Keratinocyte (primary cell): Measurements from ENCODE around the gene WASF2. TPM values are rescaled to one million over a fixed set of nuclear protein-coding genes. Genes with fewer than 3 reads are reported as not detected.

Source experiments
- DNase-seq: peaks from one replicate; pipeline ENCODE4 v3.0.0-alpha.2; 2011; ENCODE audit warnings: low read depth, missing footprints, low spot score
- FAIRE-seq: peaks from 2 replicates; lab custom pipeline; 2011; peaks lifted over from hg19 to GRCh38; lab: Jason Lieb, UNC
- H2AFZ ChIP-seq: 2 replicates; pipeline ENCODE4 v1.6.0; 2012; ENCODE audit warnings: low read length, control low read depth, inconsistent platforms; ENCODE audit not compliant: control insufficient read depth
- H3K27ac ChIP-seq: 2 replicates; pipeline ENCODE4 v1.5.1; 2011; ENCODE audit warnings: low read length; ENCODE audit not compliant: control insufficient read depth, insufficient read depth
- H3K27me3 ChIP-seq: 3 replicates; pipeline ENCODE4 v1.6.0; 2011; ENCODE audit warnings: low read length; ENCODE audit not compliant: control insufficient read depth, insufficient read depth; ENCODE audit errors: extremely low read depth
- H3K36me3 ChIP-seq, 2 experiments: 2 replicates in 1 of 2; 3 replicates in 1 of 2; pipeline ENCODE4 v1.5.1; 2011; ENCODE audit warnings: low read length in 2 of 2, mild to moderate bottlenecking in 1 of 2; ENCODE audit not compliant: control insufficient read depth in 2 of 2, insufficient read depth in 2 of 2; ENCODE audit errors: extremely low read depth in 1 of 2
- H3K4me1 ChIP-seq: 3 replicates; pipeline ENCODE4 v1.5.1; 2011; ENCODE audit warnings: low read length; ENCODE audit not compliant: control insufficient read depth, insufficient read depth; ENCODE audit errors: extremely low read depth
- H3K4me2 ChIP-seq: 3 replicates; pipeline ENCODE4 v1.6.0; 2011; ENCODE audit warnings: low read depth, low read length; ENCODE audit not compliant: control insufficient read depth, insufficient read depth; ENCODE audit errors: extremely low read depth
- H3K4me3 ChIP-seq, 3 experiments: fragments of 200-600 bp in 1 of 3; sonication (generic) in 1 of 3; 2 replicates in 2 of 3; 3 replicates in 1 of 3; pipeline ENCODE4 v1.5.1; 2011 to 2016; ENCODE audit warnings: low read length in 3 of 3, mild to moderate bottlenecking in 3 of 3, control low read depth in 2 of 3, inconsistent platforms in 1 of 3, low read depth in 1 of 3, mixed read lengths in 1 of 3, mixed run types in 1 of 3, moderate library complexity in 1 of 3; ENCODE audit not compliant: control insufficient read depth in 2 of 3, insufficient read depth in 2 of 3; ENCODE audit errors: extremely low read depth in 1 of 3
- H3K79me2 ChIP-seq: 2 replicates; pipeline ENCODE4 v1.6.0; 2012; ENCODE audit warnings: low read length; ENCODE audit not compliant: control insufficient read depth, insufficient read depth
- H3K9ac ChIP-seq: 3 replicates; pipeline ENCODE4 v1.6.0; 2011; ENCODE audit warnings: low read length; ENCODE audit not compliant: control insufficient read depth, insufficient read depth; ENCODE audit errors: extremely low read depth
- H3K9me1 ChIP-seq: 3 replicates; pipeline ENCODE4 v1.6.0; 2011; ENCODE audit warnings: low read length; ENCODE audit not compliant: control insufficient read depth, insufficient read depth; ENCODE audit errors: extremely low read depth
- H3K9me3 ChIP-seq: 2 replicates; pipeline ENCODE4 v1.5.1; 2012; ENCODE audit warnings: low read depth, low read length; ENCODE audit not compliant: control insufficient read depth
- H4K20me1 ChIP-seq: 3 replicates; pipeline ENCODE4 v1.6.0; 2011; ENCODE audit warnings: low read length; ENCODE audit not compliant: control insufficient read depth, insufficient read depth; ENCODE audit errors: extremely low read depth
- EZH2 ChIP-seq: IDR thresholded peaks from one replicate; pipeline ENCODE4 v1.6.1; 2012; ENCODE audit warnings: inconsistent platforms, mild to moderate bottlenecking, low read length, moderate library complexity
- dilution Hi-C: fragments of 300-500 bp; cut with MboI; formaldehyde crosslinking; loops from one replicate; pipeline ENCODE4 v1.7.0; 2020; ENCODE audit warnings: low sequenced_read_pairs; ENCODE audit not compliant: extremely low pct_ligation_motif_present
- polyA plus RNA-seq, 5 experiments: library from polyadenylated mRNA; depleted of rRNA in 3 of 5; stranded (reverse) in 3 of 5; stranded (forward) in 1 of 5; unstranded in 1 of 5; fragments of >200 nt; gene quantifications; 1 replicate in 1 of 5; 2 replicates in 3 of 5; 3 replicates in 1 of 5; pipeline versions ENCODE4 v1.2.1 to v1.2.3, GENCODE V29; 2011 to 2012; ENCODE audit warnings: missing spikeins in 2 of 5, low read depth in 1 of 5, low replicate concordance in 1 of 5
- TF ChIP-seq, protein P1 (sequence below), 3 experiments: IDR thresholded peaks in 1 of 3; conservative IDR thresholded peaks in 1 of 3; optimal IDR thresholded peaks in 1 of 3; 2 replicates in 2 of 3; 3 replicates in 1 of 3; pipeline versions ENCODE3 to v1.5.1; 2011; ENCODE audit warnings: low read length in 3 of 3, mild to moderate bottlenecking in 3 of 3, moderate library complexity in 2 of 3, control low read depth in 1 of 3, inconsistent platforms in 1 of 3; ENCODE audit not compliant: insufficient read depth in 2 of 3; ENCODE audit errors: extremely low read depth in 1 of 3

WASF2 gene
- polyA plus RNA-seq, 1 donor (not counting 4 experiments of a cell fraction or from before 2014, with no cell fraction given), result 42.9 TPM

DNA sequence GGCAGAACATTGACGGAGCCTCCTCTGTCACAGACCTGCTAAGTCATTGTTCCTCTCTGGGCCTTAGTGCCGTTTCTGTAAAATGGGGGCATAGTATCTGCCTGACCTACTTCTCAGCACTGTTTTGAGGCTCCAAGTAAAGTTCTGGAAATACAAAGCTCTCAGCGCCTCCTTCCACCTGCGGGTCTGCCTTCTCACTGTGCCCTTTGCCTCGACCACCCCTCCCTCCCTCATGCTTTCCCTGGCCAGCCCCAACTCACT is 15.4 kb upstream of the WASF2 start:
- H3K9me3 ChIP-seq, result no peaks in the 10 kb centered on the region
- no peak overlapping the region for H3K4me3 ChIP-seq
- no peak overlapping the region for H3K4me2 ChIP-seq
- peak overlapping the region; percentile 78 for H2AFZ ChIP-seq
- no peak for TF ChIP-seq EZH2
- TF ChIP-seq, protein P1, sequence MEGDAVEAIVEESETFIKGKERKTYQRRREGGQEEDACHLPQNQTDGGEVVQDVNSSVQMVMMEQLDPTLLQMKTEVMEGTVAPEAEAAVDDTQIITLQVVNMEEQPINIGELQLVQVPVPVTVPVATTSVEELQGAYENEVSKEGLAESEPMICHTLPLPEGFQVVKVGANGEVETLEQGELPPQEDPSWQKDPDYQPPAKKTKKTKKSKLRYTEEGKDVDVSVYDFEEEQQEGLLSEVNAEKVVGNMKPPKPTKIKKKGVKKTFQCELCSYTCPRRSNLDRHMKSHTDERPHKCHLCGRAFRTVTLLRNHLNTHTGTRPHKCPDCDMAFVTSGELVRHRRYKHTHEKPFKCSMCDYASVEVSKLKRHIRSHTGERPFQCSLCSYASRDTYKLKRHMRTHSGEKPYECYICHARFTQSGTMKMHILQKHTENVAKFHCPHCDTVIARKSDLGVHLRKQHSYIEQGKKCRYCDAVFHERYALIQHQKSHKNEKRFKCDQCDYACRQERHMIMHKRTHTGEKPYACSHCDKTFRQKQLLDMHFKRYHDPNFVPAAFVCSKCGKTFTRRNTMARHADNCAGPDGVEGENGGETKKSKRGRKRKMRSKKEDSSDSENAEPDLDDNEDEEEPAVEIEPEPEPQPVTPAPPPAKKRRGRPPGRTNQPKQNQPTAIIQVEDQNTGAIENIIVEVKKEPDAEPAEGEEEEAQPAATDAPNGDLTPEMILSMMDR (optimal IDR thresholded peaks at IDR 0.05 in 1 of 3, IDR thresholded peaks at IDR 0.05 in 1 of 3, conservative IDR thresholded peaks at IDR 0.05 in 1 of 3; ENCODE audit: extremely low read depth in 1 of 3, insufficient read depth in 2 of 3, low read length in 3 of 3), result no peak
- no peaks in the 10 kb centered on the region for H3K36me3 ChIP-seq
- H3K79me2 ChIP-seq, result no peaks in the 10 kb centered on the region
- H3K9ac ChIP-seq, result peak overlapping the region; percentile 69
- H3K27ac ChIP-seq, result peak overlapping the region; percentile 70
- dilution Hi-C loops, result no loop called here
- no peaks in the 10 kb centered on the region for H3K27me3 ChIP-seq
- peaks cover 27% of the 10 kb centered on the region for H3K4me1 ChIP-seq
- no peaks in the 10 kb centered on the region for H4K20me1 ChIP-seq
- no peak for DNase-seq
- H3K9me1 ChIP-seq, result no peaks in the 10 kb centered on the region
- no peak for FAIRE-seq

DNA sequence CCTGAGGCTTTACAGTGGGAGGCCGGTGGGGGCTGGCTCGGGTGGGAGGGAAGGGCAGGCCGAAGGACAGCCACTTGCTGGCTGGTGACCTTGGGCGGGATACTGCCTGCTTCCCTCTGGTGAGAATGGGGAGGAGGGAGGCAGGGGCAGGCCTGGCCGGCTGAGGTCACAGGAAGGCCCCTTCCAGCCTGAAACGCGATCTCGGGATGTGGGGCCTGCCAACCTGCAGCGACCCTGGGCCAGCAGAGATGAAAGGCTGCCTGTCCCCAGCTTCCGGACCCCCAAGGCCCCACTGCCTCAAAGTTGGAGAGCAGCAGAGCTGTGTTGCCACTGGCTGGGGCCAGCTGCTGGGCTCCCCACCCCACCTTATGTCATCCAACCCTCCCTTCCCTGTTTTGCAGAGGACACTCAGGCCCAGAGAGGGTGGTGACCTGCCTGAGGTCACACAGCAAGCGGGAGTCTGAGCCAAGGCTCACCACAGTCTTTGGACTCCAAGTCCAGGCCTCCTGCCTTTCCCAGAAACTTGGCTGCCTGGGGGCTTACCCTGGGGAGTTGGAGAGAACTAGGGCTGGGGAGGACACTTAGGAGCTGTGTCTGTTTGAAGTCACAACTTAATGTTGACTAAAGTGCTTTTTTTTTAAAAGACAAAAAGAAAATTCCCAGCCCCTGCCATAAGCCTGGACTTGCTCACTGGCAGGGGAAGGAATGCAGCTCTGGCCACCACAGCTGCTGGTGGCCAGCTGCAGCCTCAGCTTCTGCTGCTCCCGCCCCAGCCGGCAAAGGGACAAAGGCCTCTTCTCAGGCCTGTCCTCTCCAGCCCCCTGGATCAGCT is 14.8 kb upstream of the WASF2 start:
- Histone ChIP-seq H2AFZ (peak overlapping the region; percentile 79), H3K9ac (peak overlapping the region; percentile 69), H3K4me1 (peaks cover 25% of the 10 kb centered on the region), H3K27ac (peak overlapping the region; percentile 70), H3K4me3 (no peak overlapping the region), H3K36me3 (no peaks in the 10 kb centered on the region), H3K9me1 (no peaks in the 10 kb centered on the region), H3K4me2 (peak overlapping the region; percentile 55), H3K27me3 (no peaks in the 10 kb centered on the region), H3K79me2 (no peaks in the 10 kb centered on the region), H3K9me3 (no peaks in the 10 kb centered on the region), H4K20me1 (no peaks in the 10 kb centered on the region)
- FAIRE-seq (no peak), DNase-seq (no peak)
- dilution Hi-C loops, result no loop called here
- TF ChIP-seq EZH2, result no peak
- TF ChIP-seq, protein P1 (optimal IDR thresholded peaks at IDR 0.05 in 1 of 3, IDR thresholded peaks at IDR 0.05 in 1 of 3, conservative IDR thresholded peaks at IDR 0.05 in 1 of 3; ENCODE audit: extremely low read depth in 1 of 3, insufficient read depth in 2 of 3, low read length in 3 of 3), result no peak
